WTC11 (cell line): ENCODE data around the gene PURA.

Experiments
- CREM ChIP-seq: sonication (generic); formaldehyde crosslinking; IDR thresholded peaks from 2 replicates; pipeline ENCODE4 v1.8.1; 2022; ENCODE audit warnings: mild to moderate bottlenecking, missing genetic modification reagents, moderate library complexity
- CTCF ChIP-seq: fragments of 200-600 bp; IDR thresholded peaks from 2 replicates; pipeline ENCODE4 v1.8.0; 2022; ENCODE audit warnings: antibody characterized with exemption
- JUN ChIP-seq: sonication (generic); formaldehyde crosslinking; IDR thresholded peaks from 2 replicates; pipeline ENCODE4 v1.8.0; 2023; ENCODE audit warnings: mild to moderate bottlenecking, missing genetic modification reagents

GRCh38 chr5:140140435-140140834, 26.5 kb downstream of the PURA start:
- no peak for TF ChIP-seq CTCF
- TF ChIP-seq CREM (CRISPR knock-in tag): no peak
- TF ChIP-seq JUN (CRISPR knock-in tag): no peak
